Glomerular endothelial cell (primary cell): Measurements from ENCODE around the gene POLR1D. TPM values are rescaled to one million over a fixed set of nuclear protein-coding genes. Genes with fewer than 3 reads are reported as not detected.

Source experiments
- DNase-seq: peaks from one replicate; pipeline ENCODE4 v3.0.0-alpha.2; 2011; ENCODE audit warnings: low read depth, low spot score; ENCODE audit errors: extremely low read depth
- total RNA-seq: library from RNA; depleted of rRNA; stranded (reverse); fragments of >200 nt; gene quantifications from 2 replicates; pipeline ENCODE4 v1.2.3, GENCODE V29; 2015

Gene POLR1D
- 88.8 and 100 TPM in 2 replicates for total RNA-seq

- DNase-seq = no peak
Observed at GRCh38 chr13:27621366-27622101, at the start of gene POLR1D. TSS of gene POLR1D (plus strand) at chr13:27621892. CDS start at chr13:27621984, 92 bp downstream.

- DNase-seq = no peak
Observed at GRCh38 chr13:27572234-27572901, 49.3 kb upstream of the POLR1D start.

- DNase-seq = no peak
Observed at GRCh38 chr13:27573265-27573664, 48.4 kb upstream of the POLR1D start.

GRCh38 chr13:27574661-27575060 lies 47.0 kb upstream of the POLR1D start:
- no peak for DNase-seq

GRCh38 chr13:27578121-27579030 lies 43.3 kb upstream of the POLR1D start:
- DNase-seq = no peak

GRCh38 chr13:27583645-27584044 lies 38.0 kb upstream of the POLR1D start:
- DNase-seq = no peak

- DNase-seq = no peak
Observed at GRCh38 chr13:27587095-27587746, 34.5 kb upstream of the POLR1D start.

- no peak for DNase-seq
Observed at GRCh38 chr13:27588405-27588804, 33.3 kb upstream of the POLR1D start.

- no peak for DNase-seq
Observed at GRCh38 chr13:27592865-27593264, 28.8 kb upstream of the POLR1D start.

GRCh38 chr13:27593267-27593666 lies 28.4 kb upstream of the POLR1D start:
- DNase-seq = no peak

- no peak for DNase-seq
Observed at GRCh38 chr13:27595055-27595811, 26.5 kb upstream of the POLR1D start.

GRCh38 chr13:27599096-27599495 lies 22.6 kb upstream of the POLR1D start:
- DNase-seq = no peak

- no peak for DNase-seq
Observed at GRCh38 chr13:27599845-27600553, 21.7 kb upstream of the POLR1D start.

- no peak for DNase-seq
Observed at GRCh38 chr13:27600711-27601110, 21.0 kb upstream of the POLR1D start.

GRCh38 chr13:27601208-27601607 lies 20.5 kb upstream of the POLR1D start:
- DNase-seq = no peak

- no peak for DNase-seq
Observed at GRCh38 chr13:27601803-27602202, 19.9 kb upstream of the POLR1D start.

- DNase-seq = no peak
Observed at GRCh38 chr13:27605099-27605498, 16.6 kb upstream of the POLR1D start.

GRCh38 chr13:27605610-27606200 lies 16.0 kb upstream of the POLR1D start:
- DNase-seq = no peak

- DNase-seq = peak; percentile 82
Observed at GRCh38 chr13:27607125-27607524, 14.6 kb upstream of the POLR1D start.
